Hepatocyte (in vitro differentiated cells): Measurements from ENCODE around the gene ARHGAP1. TPM values are rescaled to one million over a fixed set of nuclear protein-coding genes. Genes with fewer than 3 reads are reported as not detected.

Experiments used
- DNase-seq: peaks from one replicate; pipeline ENCODE4 v3.0.0-alpha.2; 2016; ENCODE audit warnings: low spot score
- H2AFZ ChIP-seq: fragments of 200-600 bp; sonication (generic); 2 replicates; pipeline ENCODE4 v1.6.0; 2016; ENCODE audit warnings: antibody characterized with exemption, mild to moderate bottlenecking
- H3K27ac ChIP-seq: fragments of 200-600 bp; sonication (generic); 2 replicates; pipeline ENCODE4 v1.5.1; 2016; ENCODE audit warnings: mild to moderate bottlenecking
- H3K27me3 ChIP-seq: fragments of 200-600 bp; sonication (generic); 2 replicates; pipeline ENCODE4 v1.6.1; 2016
- H3K36me3 ChIP-seq: fragments of 200-600 bp; sonication (generic); replicated peaks from 2 replicates; pipeline ENCODE4 v1.5.1; 2016; ENCODE audit warnings: low read depth; ENCODE audit not compliant: insufficient read depth
- H3K4me1 ChIP-seq: fragments of 200-600 bp; sonication (generic); 2 replicates; pipeline ENCODE4 v1.5.1; 2016; ENCODE audit warnings: mild to moderate bottlenecking, moderate library complexity; ENCODE audit not compliant: insufficient read depth
- H3K4me2 ChIP-seq: fragments of 200-600 bp; sonication (generic); 2 replicates; pipeline ENCODE4 v1.6.0; 2016
- H3K4me3 ChIP-seq: fragments of 200-600 bp; sonication (generic); 2 replicates; pipeline ENCODE4 v1.5.1; 2016; ENCODE audit warnings: mild to moderate bottlenecking
- H3K79me2 ChIP-seq: fragments of 200-600 bp; sonication (generic); 2 replicates; pipeline ENCODE4 v1.6.0; 2017; ENCODE audit warnings: mild to moderate bottlenecking
- H3K9me2 ChIP-seq: fragments of 200-600 bp; sonication (generic); replicated peaks from 2 replicates; pipeline ENCODE4 v1.6.0; 2017; ENCODE audit warnings: mild to moderate bottlenecking; ENCODE audit not compliant: insufficient read depth
- H3K9me3 ChIP-seq: fragments of 200-600 bp; sonication (generic); 2 replicates; pipeline ENCODE4 v1.5.1; 2016; ENCODE audit warnings: low read depth, mild to moderate bottlenecking
- H4K20me1 ChIP-seq: fragments of 200-600 bp; sonication (generic); 2 replicates; pipeline ENCODE4 v1.6.0; 2016; ENCODE audit warnings: mild to moderate bottlenecking; ENCODE audit not compliant: insufficient read depth, poor library complexity, severe bottlenecking
- EZH2 ChIP-seq: fragments of 200-600 bp; sonication (generic); IDR thresholded peaks from 2 replicates; pipeline ENCODE4 v1.6.1; 2016; ENCODE audit warnings: antibody characterized with exemption, mild to moderate bottlenecking, borderline replicate concordance
- EZH2phosphoT487 ChIP-seq: fragments of 200-600 bp; sonication (generic); IDR thresholded peaks from one replicate; pipeline ENCODE4 v1.6.1; 2018; ENCODE audit warnings: antibody characterized with exemption, mild to moderate bottlenecking, low read depth, moderate library complexity; ENCODE audit not compliant: unreplicated experiment, severe bottlenecking
- whole genome bisulfite sequencing: methylation state at CpG from one replicate; pipeline ENCODE4 v1.1.6; 2016; ENCODE audit warnings: low lambda C conversion rate; ENCODE audit errors: missing lambda C conversion rate; 5-methylcytosine and 5-hydroxymethylcytosine counted together
- polyA plus RNA-seq: library from polyadenylated mRNA; unstranded; fragments of >200 nt; fragmentation: Nextera tagmentation; extraction: Ambion mirVana; gene quantifications from 2 replicates; pipeline ENCODE4 v1.2.1, GENCODE V29; 2016
- total RNA-seq: library from RNA; depleted of rRNA; stranded (reverse); fragments of >200 nt; gene quantifications from 2 replicates; pipeline ENCODE4 v1.2.3, GENCODE V29; 2014
- TF ChIP-seq, protein P1 (sequence below): fragments of 200-600 bp; sonication (generic); IDR thresholded peaks from 2 replicates; pipeline ENCODE4 v1.5.1; 2016; ENCODE audit warnings: antibody characterized with exemption, mild to moderate bottlenecking; ENCODE audit not compliant: poor library complexity

Gene ARHGAP1
- total and polyA plus RNA-seq, 2 experiments from 2014 or later: 23.4 to 62.8 TPM

DNA sequence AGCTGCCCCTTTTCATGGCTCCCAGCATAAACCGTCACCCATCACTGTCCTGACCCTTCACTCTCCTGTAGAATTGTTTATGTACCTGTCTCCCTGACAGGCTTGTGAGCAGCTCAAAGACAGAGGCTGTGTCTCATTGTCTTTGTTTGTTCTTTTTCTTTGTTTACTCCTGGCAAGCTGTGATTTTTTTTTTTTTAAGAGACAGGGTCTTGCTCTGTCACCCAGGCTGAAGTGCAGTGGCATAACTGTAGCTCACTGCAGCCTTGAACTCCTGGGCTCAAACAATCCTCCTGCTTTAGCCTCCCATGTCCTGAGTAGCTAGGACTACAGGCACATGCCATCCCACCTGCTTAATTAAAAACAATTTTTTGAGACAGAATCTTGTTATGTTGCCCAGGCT lies 9.7 kb downstream of the ARHGAP1 start:
- H3K27ac ChIP-seq: no peak overlapping the region
- no peaks in the 10 kb centered on the region for H3K79me2 ChIP-seq
- H4K20me1 ChIP-seq: no peaks in the 10 kb centered on the region
- H3K4me3 ChIP-seq: no peak overlapping the region
- 87% methylated on average over 1 of the region's 1 CpG for WGBS
- H3K9me3 ChIP-seq: no peaks in the 10 kb centered on the region
- no peaks in the 10 kb centered on the region for H3K36me3 ChIP-seq
- H3K4me1 ChIP-seq: no peaks in the 10 kb centered on the region
- TF ChIP-seq EZH2 (no peak), EZH2phosphoT487 (no peak)
- TF ChIP-seq, protein P1, sequence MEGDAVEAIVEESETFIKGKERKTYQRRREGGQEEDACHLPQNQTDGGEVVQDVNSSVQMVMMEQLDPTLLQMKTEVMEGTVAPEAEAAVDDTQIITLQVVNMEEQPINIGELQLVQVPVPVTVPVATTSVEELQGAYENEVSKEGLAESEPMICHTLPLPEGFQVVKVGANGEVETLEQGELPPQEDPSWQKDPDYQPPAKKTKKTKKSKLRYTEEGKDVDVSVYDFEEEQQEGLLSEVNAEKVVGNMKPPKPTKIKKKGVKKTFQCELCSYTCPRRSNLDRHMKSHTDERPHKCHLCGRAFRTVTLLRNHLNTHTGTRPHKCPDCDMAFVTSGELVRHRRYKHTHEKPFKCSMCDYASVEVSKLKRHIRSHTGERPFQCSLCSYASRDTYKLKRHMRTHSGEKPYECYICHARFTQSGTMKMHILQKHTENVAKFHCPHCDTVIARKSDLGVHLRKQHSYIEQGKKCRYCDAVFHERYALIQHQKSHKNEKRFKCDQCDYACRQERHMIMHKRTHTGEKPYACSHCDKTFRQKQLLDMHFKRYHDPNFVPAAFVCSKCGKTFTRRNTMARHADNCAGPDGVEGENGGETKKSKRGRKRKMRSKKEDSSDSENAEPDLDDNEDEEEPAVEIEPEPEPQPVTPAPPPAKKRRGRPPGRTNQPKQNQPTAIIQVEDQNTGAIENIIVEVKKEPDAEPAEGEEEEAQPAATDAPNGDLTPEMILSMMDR: no peak
- DNase-seq: no peak
- H2AFZ ChIP-seq: no peak overlapping the region
- H3K27me3 ChIP-seq: no peaks in the 10 kb centered on the region
- H3K9me2 ChIP-seq: no peaks in the 10 kb centered on the region
- no peak overlapping the region for H3K4me2 ChIP-seq

DNA sequence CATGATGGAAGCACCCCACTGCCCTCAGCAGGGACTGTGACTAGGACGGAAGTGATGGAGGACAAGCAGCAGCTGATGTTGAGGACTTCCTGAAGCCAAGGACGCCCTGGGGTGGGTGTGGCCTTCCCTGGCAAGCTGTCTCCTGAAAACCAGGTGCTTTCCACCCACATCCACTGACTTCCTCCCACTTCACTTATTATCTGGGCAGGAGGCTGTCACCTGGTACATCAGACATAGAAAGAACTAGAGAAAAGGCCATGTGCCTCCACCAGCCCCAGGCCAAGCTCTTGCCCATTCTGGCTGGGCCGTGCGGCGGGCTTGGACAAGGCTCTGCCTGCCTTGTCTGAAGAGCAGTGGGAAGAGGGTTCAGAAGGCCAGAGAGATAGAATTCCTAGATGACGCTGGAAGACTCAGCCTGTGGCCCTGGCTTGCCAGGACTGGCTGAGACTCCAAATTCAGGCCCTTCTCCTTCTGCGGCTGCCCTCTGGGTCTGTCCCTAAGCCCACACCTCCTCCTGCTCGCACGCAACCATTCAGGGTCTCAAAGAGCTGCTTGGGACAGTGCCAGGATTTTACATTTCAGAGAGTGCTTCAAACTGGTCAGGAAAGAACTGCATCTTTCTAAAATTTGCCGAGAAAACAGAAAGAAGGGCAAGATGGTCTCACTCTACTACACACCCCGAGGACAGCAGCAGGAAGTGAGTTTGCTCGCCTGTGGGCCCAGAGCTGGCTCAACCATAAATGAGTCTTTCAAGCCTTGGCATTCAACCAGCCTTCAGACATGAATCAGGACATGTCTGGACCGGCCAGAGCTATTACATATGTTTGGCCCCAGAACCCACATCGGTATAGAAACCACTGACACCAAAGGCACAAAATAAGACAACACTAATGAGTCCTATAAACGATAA lies 13.3 kb downstream of the ARHGAP1 start:
- H3K27me3 ChIP-seq: no peaks in the 10 kb centered on the region
- H3K27ac ChIP-seq: no peak overlapping the region
- H3K9me2 ChIP-seq: no peaks in the 10 kb centered on the region
- H4K20me1 ChIP-seq: no peaks in the 10 kb centered on the region
- H3K4me3 ChIP-seq: no peak overlapping the region
- TF ChIP-seq, protein P1: no peak
- TF ChIP-seq EZH2phosphoT487 (no peak), EZH2 (no peak)
- no peak for DNase-seq
- no peaks in the 10 kb centered on the region for H3K36me3 ChIP-seq
- no peaks in the 10 kb centered on the region for H3K9me3 ChIP-seq
- H3K79me2 ChIP-seq: no peaks in the 10 kb centered on the region
- H3K4me1 ChIP-seq: no peaks in the 10 kb centered on the region
- H2AFZ ChIP-seq: no peak overlapping the region
- no peak overlapping the region for H3K4me2 ChIP-seq
- 95% methylated on average over 15 of the region's 15 CpGs for WGBS

DNA sequence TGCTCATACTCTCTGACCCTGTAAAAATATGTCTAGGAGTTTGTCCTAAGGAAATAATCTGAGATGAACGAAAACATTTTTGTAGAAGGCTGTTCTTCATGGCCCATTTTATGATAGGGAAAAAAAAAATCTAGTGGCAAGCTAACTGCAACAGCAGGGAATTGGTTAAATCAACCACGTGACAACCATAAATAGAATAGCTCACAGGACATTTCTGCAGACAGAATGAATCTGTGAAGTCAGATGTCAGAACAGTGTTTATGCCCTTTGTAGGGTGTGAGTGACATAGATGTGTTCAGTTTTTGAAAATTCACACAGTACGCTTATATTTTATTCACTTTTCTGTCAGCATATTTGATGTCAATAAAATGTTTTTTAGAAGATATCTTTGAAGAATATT lies 16.1 kb downstream of the ARHGAP1 start:
- no peaks in the 10 kb centered on the region for H3K27me3 ChIP-seq
- no peak overlapping the region for H3K27ac ChIP-seq
- H2AFZ ChIP-seq: no peak overlapping the region
- DNase-seq: no peak
- H3K9me3 ChIP-seq: no peaks in the 10 kb centered on the region
- no peak overlapping the region for H3K4me3 ChIP-seq
- H3K79me2 ChIP-seq: no peaks in the 10 kb centered on the region
- H4K20me1 ChIP-seq: no peaks in the 10 kb centered on the region
- H3K4me2 ChIP-seq: no peak overlapping the region
- no peak for TF ChIP-seq EZH2phosphoT487
- TF ChIP-seq EZH2: no peak
- TF ChIP-seq, protein P1: no peak
- WGBS: 84% methylated on average over 3 of the region's 3 CpGs
- H3K4me1 ChIP-seq: no peaks in the 10 kb centered on the region
- H3K9me2 ChIP-seq: no peaks in the 10 kb centered on the region
- no peaks in the 10 kb centered on the region for H3K36me3 ChIP-seq
